Lower leg skin (tissue), 4 donors: ENCODE measurements around the gene IPO13. TPM values are rescaled to one million over a fixed set of nuclear protein-coding genes. Genes with fewer than 3 reads are reported as not detected.

Experiments
- DNase-seq, 2 donors: peaks; one replicate each; pipeline ENCODE4 v3.0.0-alpha.2; 2019; ENCODE audit warnings: low spot score in 2 of 2
- H3K4me3 ChIP-seq: fragments of 200-600 bp; sonication (generic); 2 replicates; pipeline ENCODE4 v1.5.1; 2017; ENCODE audit warnings: mild to moderate bottlenecking, low read depth; ENCODE audit not compliant: poor library complexity, severe bottlenecking
- POLR2A ChIP-seq, 2 donors: fragments of 450-650 bp; IDR thresholded peaks; one replicate each; pipeline ENCODE4 v1.6.1; 2016 to 2017; ENCODE audit warnings: antibody characterized with exemption in 2 of 2, mild to moderate bottlenecking in 1 of 2, moderate library complexity in 1 of 2
- WGBS, 2 donors: methylation state at CpG; one replicate each; pipeline ENCODE4 v1.1.5; 2018; 5-methylcytosine and 5-hydroxymethylcytosine counted together
- intact Hi-C: fragments of 100-400 bp; cut with DNase I; formaldehyde crosslinking; loops from one replicate; pipeline ENCODE4 v1.15.0; 2023; ENCODE audit warnings: low total_unique reads
- total RNA-seq, 4 donors: library from RNA; depleted of rRNA; stranded (reverse); fragments of >200 nt; gene quantifications; one replicate each; pipeline ENCODE4 v1.1.0, GENCODE V29; 2016
- TF ChIP-seq, protein P1 (sequence below), 3 donors: fragments of 450-650 bp; IDR thresholded peaks; one replicate each; pipeline ENCODE4 v1.5.1; 2016; ENCODE audit warnings: antibody characterized with exemption in 3 of 3, mild to moderate bottlenecking in 3 of 3, moderate library complexity in 2 of 3

IPO13 gene
- total RNA-seq, 4 donors from 2014 or later, result 14.6 to 24.1 (median 18.2) TPM

- WGBS, 2 donors, result 89 to 92% methylated on average over 9 of the region's 9 CpGs
- H3K4me3 ChIP-seq, result no peak overlapping the region
- no peak for DNase-seq
These were observed 30.9 kb downstream of the IPO13 start for GRCh38 chr1:43977376-43978263.

GRCh38 chr1:43978264-43978550 is 31.5 kb downstream of the IPO13 start:
- 75 to 80% methylated on average over 4 to 5 of the region's 5 CpGs for WGBS, 2 donors
- TF ChIP-seq, protein P1, sequence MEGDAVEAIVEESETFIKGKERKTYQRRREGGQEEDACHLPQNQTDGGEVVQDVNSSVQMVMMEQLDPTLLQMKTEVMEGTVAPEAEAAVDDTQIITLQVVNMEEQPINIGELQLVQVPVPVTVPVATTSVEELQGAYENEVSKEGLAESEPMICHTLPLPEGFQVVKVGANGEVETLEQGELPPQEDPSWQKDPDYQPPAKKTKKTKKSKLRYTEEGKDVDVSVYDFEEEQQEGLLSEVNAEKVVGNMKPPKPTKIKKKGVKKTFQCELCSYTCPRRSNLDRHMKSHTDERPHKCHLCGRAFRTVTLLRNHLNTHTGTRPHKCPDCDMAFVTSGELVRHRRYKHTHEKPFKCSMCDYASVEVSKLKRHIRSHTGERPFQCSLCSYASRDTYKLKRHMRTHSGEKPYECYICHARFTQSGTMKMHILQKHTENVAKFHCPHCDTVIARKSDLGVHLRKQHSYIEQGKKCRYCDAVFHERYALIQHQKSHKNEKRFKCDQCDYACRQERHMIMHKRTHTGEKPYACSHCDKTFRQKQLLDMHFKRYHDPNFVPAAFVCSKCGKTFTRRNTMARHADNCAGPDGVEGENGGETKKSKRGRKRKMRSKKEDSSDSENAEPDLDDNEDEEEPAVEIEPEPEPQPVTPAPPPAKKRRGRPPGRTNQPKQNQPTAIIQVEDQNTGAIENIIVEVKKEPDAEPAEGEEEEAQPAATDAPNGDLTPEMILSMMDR (IDR thresholded peaks at IDR 0.05), result no peak
- no peak for TF ChIP-seq POLR2A (IDR thresholded peaks at IDR 0.05)
- intact Hi-C loops, result no loop called here
- no peak overlapping the region for H3K4me3 ChIP-seq
- DNase-seq, result no peak

More at GRCh38 chr1:43977376-43978263, 30.9 kb downstream of the IPO13 start:
- intact Hi-C loops, result no loop called here
- TF ChIP-seq, protein P1 (IDR thresholded peaks at IDR 0.05), result no peak
- TF ChIP-seq POLR2A (IDR thresholded peaks at IDR 0.05), result no peak

GRCh38 chr1:43978551-43979260 is 32.0 kb downstream of the IPO13 start, which contains the start of gene B4GALT2:
B4GALT2 (plus strand) TSS chr1:43979210; CDS start chr1:43981161, 1,951 bp downstream.
- peak within 1 kb of the TSS; percentile 46 for H3K4me3 ChIP-seq
- intact Hi-C loops, result no loop called here
- DNase-seq, result no peak
- WGBS, 2 donors, result 6 to 9% methylated on average over 41 to 44 of the region's 54 CpGs
- TF ChIP-seq, protein P1 (IDR thresholded peaks at IDR 0.05), result no peak
- TF ChIP-seq POLR2A (IDR thresholded peaks at IDR 0.05), result no peak

DNA sequence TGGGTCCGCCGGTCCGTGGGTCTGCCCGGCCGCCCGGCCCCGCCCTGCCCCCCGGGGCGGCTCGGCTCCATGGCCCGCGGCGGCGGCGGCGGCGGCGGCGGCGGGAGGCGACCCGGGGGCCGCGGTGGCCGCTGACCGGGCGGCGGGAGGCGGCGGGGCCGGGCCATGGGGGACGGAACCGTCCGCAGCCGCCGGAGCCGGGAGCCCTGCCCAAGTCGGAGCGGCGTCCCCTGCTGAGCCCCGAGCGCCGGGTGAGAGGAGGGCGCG is 32.4 kb downstream of the IPO13 start:
- intact Hi-C loops, result no loop called here
- peak overlapping the region; percentile 46 for H3K4me3 ChIP-seq
- TF ChIP-seq POLR2A (IDR thresholded peaks at IDR 0.05), result no peak
- TF ChIP-seq, protein P1 (IDR thresholded peaks at IDR 0.05), result no peak
- no peak for DNase-seq
- 0% methylated on average over 4 to 6 of the region's 45 CpGs for WGBS, 2 donors

- intact Hi-C loops, result no loop called here
- peak in 1 of 2 donors; percentile 90 for DNase-seq
- H3K4me3 ChIP-seq, result peak overlapping the region; percentile 46
- 3 to 6% methylated on average over 13 to 40 of the region's 45 CpGs for WGBS, 2 donors
- TF ChIP-seq POLR2A (IDR thresholded peaks at IDR 0.05), result no peak
- TF ChIP-seq, protein P1 (IDR thresholded peaks at IDR 0.05), result no peak
These were observed 32.9 kb downstream of the IPO13 start for GRCh38 chr1:43979528-43980254.
